ENCODE measurements around the gene ZBTB20. TPM values are rescaled to one million over a fixed set of nuclear protein-coding genes. Genes with fewer than 3 reads are reported as not detected.

The ZBTB20 gene
- total and polyA plus RNA-seq, 4 donors: 0.88 to 83.2 (median 20.4) TPM

- TF ChIP-seq EGR1 (IDR thresholded peaks at IDR 0.05; ENCODE audit: low read depth in 2 of 2) (no peak), FOXA1 (IDR thresholded peaks at IDR 0.05) (no peak), RXRA (IDR thresholded peaks at IDR 0.05) (no peak), YY1 (IDR thresholded peaks at IDR 0.05) (no peak), FOXA2 (IDR thresholded peaks at IDR 0.05) (no peak), HNF4G (IDR thresholded peaks at IDR 0.05) (no peak)
- TF ChIP-seq, protein P1, sequence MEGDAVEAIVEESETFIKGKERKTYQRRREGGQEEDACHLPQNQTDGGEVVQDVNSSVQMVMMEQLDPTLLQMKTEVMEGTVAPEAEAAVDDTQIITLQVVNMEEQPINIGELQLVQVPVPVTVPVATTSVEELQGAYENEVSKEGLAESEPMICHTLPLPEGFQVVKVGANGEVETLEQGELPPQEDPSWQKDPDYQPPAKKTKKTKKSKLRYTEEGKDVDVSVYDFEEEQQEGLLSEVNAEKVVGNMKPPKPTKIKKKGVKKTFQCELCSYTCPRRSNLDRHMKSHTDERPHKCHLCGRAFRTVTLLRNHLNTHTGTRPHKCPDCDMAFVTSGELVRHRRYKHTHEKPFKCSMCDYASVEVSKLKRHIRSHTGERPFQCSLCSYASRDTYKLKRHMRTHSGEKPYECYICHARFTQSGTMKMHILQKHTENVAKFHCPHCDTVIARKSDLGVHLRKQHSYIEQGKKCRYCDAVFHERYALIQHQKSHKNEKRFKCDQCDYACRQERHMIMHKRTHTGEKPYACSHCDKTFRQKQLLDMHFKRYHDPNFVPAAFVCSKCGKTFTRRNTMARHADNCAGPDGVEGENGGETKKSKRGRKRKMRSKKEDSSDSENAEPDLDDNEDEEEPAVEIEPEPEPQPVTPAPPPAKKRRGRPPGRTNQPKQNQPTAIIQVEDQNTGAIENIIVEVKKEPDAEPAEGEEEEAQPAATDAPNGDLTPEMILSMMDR (IDR thresholded peaks at IDR 0.05; ENCODE audit: low read depth, low read length, missing input control): no peak
These were observed 75.5 kb downstream of the ZBTB20 start (continued) for GRCh38 chr3:115071601-115072000.

DNA sequence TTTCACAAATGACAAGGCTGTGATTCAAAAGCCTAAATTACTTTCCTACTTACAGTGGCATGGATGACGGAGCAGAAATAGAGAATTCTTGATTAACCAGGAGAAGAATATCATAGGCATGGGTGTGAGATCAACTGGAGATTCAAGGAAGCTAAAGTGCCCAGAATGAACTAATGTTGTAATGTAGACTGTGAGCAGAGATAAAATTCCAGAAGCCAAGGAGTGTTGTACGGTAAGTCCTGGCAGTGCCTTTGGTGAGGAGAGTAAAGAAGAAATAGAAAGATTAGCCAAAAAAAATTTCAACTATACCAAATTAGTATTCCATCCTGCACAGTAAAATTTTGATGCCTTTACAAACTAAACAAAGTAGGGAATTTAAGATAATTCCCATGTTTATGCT, 75.9 kb downstream of the ZBTB20 start:
- no peak overlapping the region for H3K4me3 ChIP-seq (ENCODE audit: low read depth in 1 of 3, low read length in 3 of 3)
- H3K36me3 ChIP-seq (ENCODE audit: control insufficient read depth in 4 of 4, insufficient read depth in 3 of 4, low read depth in 1 of 4, low read length in 3 of 4): peaks cover 0 to 4% (median 1%) of the 10 kb centered on the region in 4 donors
- no peak overlapping the region for H3K9ac ChIP-seq (ENCODE audit: low read depth in 1 of 2, low read length in 2 of 2)
- no peaks in the 10 kb centered on the region for H3K9me3 ChIP-seq (ENCODE audit: control insufficient read depth in 4 of 4, low read length in 3 of 4)
- 92% methylated on average over 2 of the region's 2 CpGs for WGBS
- no peaks in the 10 kb centered on the region for H3K27me3 ChIP-seq (ENCODE audit: control insufficient read depth in 4 of 4, insufficient read depth in 4 of 4, low read length in 3 of 4)
- no peak overlapping the region for H3K27ac ChIP-seq (ENCODE audit: low read depth in 1 of 2, low read length in 2 of 2)
- H3K4me1 ChIP-seq (ENCODE audit: control insufficient read depth in 4 of 4, insufficient read depth in 4 of 4, low read length in 3 of 4): no peaks in the 10 kb centered on the region
- TF ChIP-seq, protein P2, sequence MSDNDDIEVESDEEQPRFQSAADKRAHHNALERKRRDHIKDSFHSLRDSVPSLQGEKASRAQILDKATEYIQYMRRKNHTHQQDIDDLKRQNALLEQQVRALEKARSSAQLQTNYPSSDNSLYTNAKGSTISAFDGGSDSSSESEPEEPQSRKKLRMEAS (IDR thresholded peaks at IDR 0.05): no peak
- TF ChIP-seq TAF1 (conservative IDR thresholded peaks at IDR 0.05) (no peak), HNF4A (conservative IDR thresholded peaks at IDR 0.05) (no peak), EGR1 (IDR thresholded peaks at IDR 0.05; ENCODE audit: low read depth in 2 of 2) (no peak), RXRA (IDR thresholded peaks at IDR 0.05) (no peak), RAD21 (IDR thresholded peaks at IDR 0.05) (no peak), REST (IDR thresholded peaks at IDR 0.05) (no peak), YY1 (IDR thresholded peaks at IDR 0.05) (no peak), GABPA (IDR thresholded peaks at IDR 0.05 in 1 of 2, conservative IDR thresholded peaks at IDR 0.05 in 1 of 2) (no peak), FOXA1 (IDR thresholded peaks at IDR 0.05) (no peak), JUND (IDR thresholded peaks at IDR 0.05) (no peak)
- TF ChIP-seq, protein P1 (IDR thresholded peaks at IDR 0.05; ENCODE audit: low read depth, low read length, missing input control): no peak
- TF ChIP-seq, protein P3, sequence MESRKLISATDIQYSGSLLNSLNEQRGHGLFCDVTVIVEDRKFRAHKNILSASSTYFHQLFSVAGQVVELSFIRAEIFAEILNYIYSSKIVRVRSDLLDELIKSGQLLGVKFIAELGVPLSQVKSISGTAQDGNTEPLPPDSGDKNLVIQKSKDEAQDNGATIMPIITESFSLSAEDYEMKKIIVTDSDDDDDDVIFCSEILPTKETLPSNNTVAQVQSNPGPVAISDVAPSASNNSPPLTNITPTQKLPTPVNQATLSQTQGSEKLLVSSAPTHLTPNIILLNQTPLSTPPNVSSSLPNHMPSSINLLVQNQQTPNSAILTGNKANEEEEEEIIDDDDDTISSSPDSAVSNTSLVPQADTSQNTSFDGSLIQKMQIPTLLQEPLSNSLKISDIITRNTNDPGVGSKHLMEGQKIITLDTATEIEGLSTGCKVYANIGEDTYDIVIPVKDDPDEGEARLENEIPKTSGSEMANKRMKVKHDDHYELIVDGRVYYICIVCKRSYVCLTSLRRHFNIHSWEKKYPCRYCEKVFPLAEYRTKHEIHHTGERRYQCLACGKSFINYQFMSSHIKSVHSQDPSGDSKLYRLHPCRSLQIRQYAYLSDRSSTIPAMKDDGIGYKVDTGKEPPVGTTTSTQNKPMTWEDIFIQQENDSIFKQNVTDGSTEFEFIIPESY (IDR thresholded peaks at IDR 0.05): no peak
- no peak for DNase-seq (ENCODE audit: low spot score)

All from liver (tissue), 9 donors.